HAP-1 (cell line): ENCODE results near the gene TGM6.
A peak's percentile ranks its signal among the peaks of the same experiment; 100 is the strongest.

Experiments
- DNase-seq, 2 experiments: peaks; one replicate each; pipeline ENCODE4 v3.0.0-alpha.2; 2016 to 2020; ENCODE audit warnings: low spot score in 2 of 2
- H3K27me3 ChIP-seq: fragments of 250-450 bp; sonication (Bioruptor Pico); 2 replicates; pipeline ENCODE4 v1.5.1; 2020; ENCODE audit warnings: low read depth, mild to moderate bottlenecking, moderate library complexity
- H3K36me3 ChIP-seq: fragments of 250-450 bp; sonication (Bioruptor Pico); replicated peaks from 2 replicates; pipeline ENCODE4 v1.5.1; 2020; ENCODE audit warnings: mild to moderate bottlenecking
- H3K4me1 ChIP-seq: fragments of 250-450 bp; sonication (Bioruptor Pico); 2 replicates; pipeline ENCODE4 v1.5.1; 2020; ENCODE audit warnings: mild to moderate bottlenecking
- H3K4me3 ChIP-seq: fragments of 250-450 bp; sonication (Bioruptor Pico); 2 replicates; pipeline ENCODE4 v1.5.1; 2020; ENCODE audit warnings: mild to moderate bottlenecking, moderate library complexity
- H3K9me3 ChIP-seq: fragments of 250-450 bp; sonication (Bioruptor Pico); 2 replicates; pipeline ENCODE4 v1.5.1; 2020; ENCODE audit warnings: mild to moderate bottlenecking, moderate library complexity
- in situ Hi-C: fragments of 300-500 bp; cut with MboI; formaldehyde crosslinking; loops from 3 replicates; pipeline ENCODE4 v1.14.3; 2020; ENCODE audit warnings: low sequenced_read_pairs, inconsistent platforms, mixed read lengths

Gene TGM6

DNA sequence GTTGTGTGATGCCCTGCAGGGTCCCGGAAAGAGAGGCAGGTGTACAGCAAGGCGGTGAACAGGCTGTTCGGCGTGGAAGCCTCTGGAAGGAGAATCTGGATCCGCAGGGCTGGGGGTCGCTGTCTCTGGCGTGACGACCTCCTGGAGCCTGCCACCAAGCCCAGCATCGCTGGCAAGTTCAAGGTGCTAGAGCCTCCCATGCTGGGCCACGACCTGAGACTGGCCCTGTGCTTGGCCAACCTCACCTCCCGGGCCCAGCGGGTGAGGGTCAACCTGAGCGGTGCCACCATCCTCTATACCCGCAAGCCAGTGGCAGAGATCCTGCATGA, 36.5 kb downstream of the TGM6 start:
- Histone ChIP-seq H3K9me3 (no peaks in the 10 kb centered on the region), H3K36me3 (no peaks in the 10 kb centered on the region), H3K4me1 (no peaks in the 10 kb centered on the region), H3K27me3 (no peaks in the 10 kb centered on the region), H3K4me3 (no peak overlapping the region)
- DNase-seq = no peak
- in situ Hi-C loops = no loop called here

GRCh38 chr20:2418388-2418787, 37.7 kb downstream of the TGM6 start:
- Histone ChIP-seq H3K4me3 (no peak overlapping the region), H3K9me3 (no peaks in the 10 kb centered on the region), H3K4me1 (no peaks in the 10 kb centered on the region), H3K36me3 (no peaks in the 10 kb centered on the region), H3K27me3 (no peaks in the 10 kb centered on the region)
- in situ Hi-C loops = no loop called here
- no peak for DNase-seq

DNA sequence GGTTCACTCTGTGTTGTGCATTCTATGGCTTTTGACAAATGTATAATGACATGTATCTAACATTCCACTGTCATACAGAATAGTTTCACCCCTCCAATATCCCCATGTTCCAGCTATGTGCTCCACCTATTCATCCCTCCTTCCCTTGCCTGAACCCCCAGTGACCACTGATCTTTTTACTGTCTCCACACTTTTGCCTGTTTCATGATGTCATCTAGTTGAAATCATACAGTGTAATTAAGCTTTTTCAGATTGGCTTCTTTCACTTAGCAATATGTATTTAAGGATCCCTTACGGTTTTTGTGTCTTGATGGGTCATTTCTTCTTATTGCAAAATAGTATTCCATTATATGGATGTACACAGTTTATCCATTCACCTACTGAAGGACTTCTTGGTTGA, 39.8 kb downstream of the TGM6 start:
- no peaks in the 10 kb centered on the region for H3K27me3 ChIP-seq
- H3K4me3 ChIP-seq = no peak overlapping the region
- H3K4me1 ChIP-seq = no peaks in the 10 kb centered on the region
- H3K36me3 ChIP-seq = no peaks in the 10 kb centered on the region
- in situ Hi-C loops = no loop called here
- DNase-seq = no peak
- H3K9me3 ChIP-seq = no peaks in the 10 kb centered on the region

GRCh38 chr20:2421247-2421646, 40.5 kb downstream of the TGM6 start:
- Histone ChIP-seq H3K9me3 (no peaks in the 10 kb centered on the region), H3K4me1 (no peaks in the 10 kb centered on the region), H3K4me3 (no peak overlapping the region), H3K27me3 (no peaks in the 10 kb centered on the region), H3K36me3 (no peaks in the 10 kb centered on the region)
- in situ Hi-C loops = no loop called here
- peak in 1 of 2 experiments; percentile 10 for DNase-seq

DNA sequence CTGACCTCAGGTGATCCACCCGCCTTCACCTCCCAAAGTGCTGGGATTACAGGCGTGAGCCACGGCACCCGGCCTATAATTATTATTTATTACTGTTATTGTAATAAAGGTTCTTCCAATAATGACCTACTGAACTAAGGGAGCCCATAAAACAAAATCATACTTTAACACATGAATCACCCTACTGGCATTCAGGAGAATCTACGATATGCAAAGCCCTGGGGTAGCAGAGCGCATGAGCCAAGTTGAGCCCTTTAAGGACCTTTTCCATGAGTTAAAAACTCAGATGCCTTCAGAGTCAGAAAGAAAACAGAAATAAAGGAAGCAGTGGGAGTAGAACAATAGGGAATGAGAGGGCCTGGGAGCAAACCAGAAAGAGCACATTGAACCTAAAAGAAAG, 48.4 kb downstream of the TGM6 start:
- Histone ChIP-seq H3K4me3 (no peak overlapping the region), H3K9me3 (no peaks in the 10 kb centered on the region), H3K36me3 (no peaks in the 10 kb centered on the region), H3K27me3 (no peaks in the 10 kb centered on the region; the same call in 1 of the 2 replicates), H3K4me1 (no peaks in the 10 kb centered on the region)
- DNase-seq = no peak
- in situ Hi-C loops = loop anchor here (25.0 kb wide), 1 partner anchor 217 kb away; no protein-coding TSS in a partner anchor

DNA sequence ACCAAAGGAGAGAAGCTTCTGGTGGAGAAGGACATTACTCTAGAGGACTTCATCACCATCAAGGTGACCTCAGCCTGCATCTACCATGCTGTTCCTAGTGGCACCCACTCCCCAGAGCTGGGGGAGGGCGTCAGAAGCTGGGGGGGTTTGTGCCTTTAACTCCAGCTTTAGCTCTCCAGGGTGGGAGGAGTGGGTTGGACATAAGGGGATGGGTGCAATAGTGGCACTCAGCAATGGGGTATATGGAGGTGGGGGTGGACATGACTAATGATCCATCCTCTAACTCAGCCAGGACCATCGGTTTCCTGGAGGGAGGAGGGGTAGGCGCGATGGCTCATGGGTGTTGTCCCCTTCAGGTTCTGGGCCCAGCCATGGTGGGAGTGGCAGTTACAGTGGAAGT, 49.8 kb downstream of the TGM6 start:
- Histone ChIP-seq H3K4me1 (no peaks in the 10 kb centered on the region), H3K36me3 (no peaks in the 10 kb centered on the region), H3K9me3 (no peaks in the 10 kb centered on the region), H3K27me3 (no peaks in the 10 kb centered on the region; the same call in 1 of the 2 replicates), H3K4me3 (no peak overlapping the region)
- DNase-seq = no peak
- in situ Hi-C loops = loop anchor here (25.0 kb wide), 1 partner anchor 218 kb away; no protein-coding TSS in a partner anchor

- Histone ChIP-seq H3K4me1 (no peaks in the 10 kb centered on the region), H3K4me3 (no peak overlapping the region), H3K9me3 (no peaks in the 10 kb centered on the region), H3K36me3 (no peaks in the 10 kb centered on the region), H3K27me3 (no peaks in the 10 kb centered on the region; the same call in 1 of the 2 replicates)
- no peak for DNase-seq
- in situ Hi-C loops = loop anchor here (25.0 kb wide), 1 partner anchor 219 kb away; no protein-coding TSS in a partner anchor
Observed at GRCh38 chr20:2431185-2431584, 50.5 kb downstream of the TGM6 start.

GRCh38 chr20:2446845-2447244, 66.1 kb downstream of the TGM6 start:
- DNase-seq = peak in 1 of 2 experiments; percentile 36
- Histone ChIP-seq H3K9me3 (no peaks in the 10 kb centered on the region), H3K4me3 (no peak overlapping the region), H3K27me3 (no peaks in the 10 kb centered on the region), H3K36me3 (no peaks in the 10 kb centered on the region), H3K4me1 (no peaks in the 10 kb centered on the region)
- in situ Hi-C loops = loop anchor here (25.0 kb wide), 1 partner anchor 235 kb away; no protein-coding TSS in a partner anchor

- Histone ChIP-seq H3K4me1 (no peaks in the 10 kb centered on the region), H3K9me3 (no peaks in the 10 kb centered on the region), H3K4me3 (no peak overlapping the region), H3K36me3 (no peaks in the 10 kb centered on the region), H3K27me3 (no peaks in the 10 kb centered on the region)
- in situ Hi-C loops = loop anchor here (25.0 kb wide), 1 partner anchor 237 kb away; no protein-coding TSS in a partner anchor
- DNase-seq = no peak
Observed at GRCh38 chr20:2449386-2449785, 68.7 kb downstream of the TGM6 start.

DNA sequence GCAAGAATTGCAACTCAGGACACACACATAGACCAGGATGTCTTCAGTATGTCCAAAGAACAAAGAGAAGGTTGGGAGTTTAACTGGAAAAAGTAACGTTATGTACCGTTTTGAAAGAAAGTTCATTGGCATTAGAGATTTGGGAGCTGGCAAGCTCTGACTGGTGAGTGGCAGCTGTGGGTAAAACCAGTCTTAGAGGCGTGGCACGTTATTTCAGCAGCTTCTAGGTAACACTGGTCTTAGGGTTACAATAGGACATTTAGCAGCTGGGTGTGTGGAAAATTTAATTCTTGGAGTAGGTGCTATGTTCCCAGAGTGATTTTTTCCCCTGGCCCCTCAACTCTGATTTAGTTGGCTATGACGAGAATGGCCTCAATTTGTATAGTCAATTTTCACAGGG, 70.7 kb downstream of the TGM6 start:
- no peak for DNase-seq

GRCh38 chr20:2451939-2452732, 71.4 kb downstream of the TGM6 start:
- no peak overlapping the region for H3K4me3 ChIP-seq
- peak; percentile 65 to 90 for DNase-seq
- H3K4me1 ChIP-seq = no peaks in the 10 kb centered on the region
- 0 out of 2 replicates have a peak, but pooled peaks cover 2% of the 10 kb centered on the region for H3K36me3 ChIP-seq
- H3K9me3 ChIP-seq = no peaks in the 10 kb centered on the region
- in situ Hi-C loops = no loop called here
- no peaks in the 10 kb centered on the region for H3K27me3 ChIP-seq

More for the DNA sequence above, 70.7 kb downstream of the TGM6 start:
- in situ Hi-C loops = no loop called here
- Histone ChIP-seq H3K27me3 (no peaks in the 10 kb centered on the region), H3K4me3 (no peak overlapping the region), H3K9me3 (no peaks in the 10 kb centered on the region), H3K36me3 (no peaks in the 10 kb centered on the region), H3K4me1 (no peaks in the 10 kb centered on the region)

GRCh38 chr20:2453792-2454191, 73.1 kb downstream of the TGM6 start:
- Histone ChIP-seq H3K36me3 (0 out of 2 replicates have a peak, but pooled peaks cover 3% of the 10 kb centered on the region), H3K9me3 (no peaks in the 10 kb centered on the region), H3K4me1 (no peaks in the 10 kb centered on the region), H3K4me3 (no peak overlapping the region), H3K27me3 (no peaks in the 10 kb centered on the region)
- in situ Hi-C loops = no loop called here
- DNase-seq = no peak

- in situ Hi-C loops = no loop called here
Observed at GRCh38 chr20:2455771-2456497, 75.2 kb downstream of the TGM6 start.

DNA sequence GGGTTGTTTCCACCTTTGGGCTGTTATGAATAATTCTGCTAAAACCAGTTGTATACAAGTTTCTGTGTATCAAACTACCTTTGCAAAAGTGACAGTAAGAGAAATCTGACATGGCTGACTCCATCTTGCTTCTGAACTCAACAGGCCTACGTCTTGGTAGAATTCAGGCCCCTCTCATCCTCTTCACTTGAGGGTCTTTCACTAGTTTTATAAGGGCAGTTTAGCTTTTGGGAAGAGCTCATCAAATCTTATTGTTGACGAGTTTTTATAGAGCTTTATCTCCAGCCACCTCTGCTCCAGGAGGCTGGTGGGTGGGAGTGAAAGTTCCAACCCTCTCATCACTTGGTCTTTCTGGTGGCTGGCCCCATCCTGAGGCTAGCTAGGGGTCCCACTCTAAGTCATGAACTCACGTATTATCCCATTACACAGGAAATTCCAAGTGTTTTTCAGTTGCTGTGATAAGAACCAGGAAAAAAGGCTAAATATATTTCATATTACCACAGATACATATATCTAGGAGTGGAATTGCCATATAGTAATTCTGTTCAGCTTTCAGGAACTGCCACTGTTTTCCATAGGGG, 78.3 kb downstream of the TGM6 start:
- in situ Hi-C loops = no loop called here
- no peak for DNase-seq
- H3K27me3 ChIP-seq = no peaks in the 10 kb centered on the region
- no peak overlapping the region for H3K4me3 ChIP-seq
- no peaks in the 10 kb centered on the region for H3K9me3 ChIP-seq
- peaks cover 49% of the 10 kb centered on the region for H3K36me3 ChIP-seq
- no peaks in the 10 kb centered on the region for H3K4me1 ChIP-seq

More at GRCh38 chr20:2455771-2456497, 75.2 kb downstream of the TGM6 start:
- H3K36me3 ChIP-seq = peaks cover 18% of the 10 kb centered on the region
- DNase-seq = no peak
- H3K4me1 ChIP-seq = no peaks in the 10 kb centered on the region
- no peaks in the 10 kb centered on the region for H3K27me3 ChIP-seq
- H3K9me3 ChIP-seq = no peaks in the 10 kb centered on the region
- no peak overlapping the region for H3K4me3 ChIP-seq
